ENCODE results near the gene FMO4.
"Not testable (repeated sequence)": the region's sequence is repeated elsewhere in the genome, so short reads cannot be mapped to it uniquely, and the experiment has no call there.

FMO4 gene

DNA sequence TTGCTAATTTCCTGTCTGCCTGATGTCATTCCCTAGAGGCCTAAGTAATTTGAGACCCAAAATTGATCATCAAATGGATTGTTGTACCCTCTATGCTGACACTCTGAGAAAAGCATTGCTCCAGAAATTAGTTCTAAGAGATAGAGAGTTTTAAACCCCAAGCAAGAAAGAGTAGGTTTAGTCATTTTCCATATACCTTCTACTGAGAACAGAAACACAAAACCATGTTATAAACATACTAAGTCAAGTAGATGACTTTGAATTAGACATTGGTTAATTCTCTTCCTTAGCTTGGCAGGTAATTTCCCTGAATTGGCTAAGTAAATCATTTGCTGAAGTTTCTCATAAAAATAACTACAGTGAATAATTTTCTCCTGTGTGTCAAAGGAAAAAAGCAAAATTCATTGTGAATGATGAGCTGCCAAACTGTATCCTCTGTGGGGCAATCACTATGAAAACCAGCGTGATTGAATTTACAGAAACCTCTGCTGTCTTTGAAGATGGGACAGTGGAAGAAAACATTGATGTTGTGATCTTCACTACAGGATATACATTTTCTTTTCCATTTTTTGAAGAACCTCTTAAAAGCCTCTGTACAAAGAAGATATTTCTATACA is 20.1 kb downstream of the FMO4 start:
- TF ChIP-seq, protein P1, sequence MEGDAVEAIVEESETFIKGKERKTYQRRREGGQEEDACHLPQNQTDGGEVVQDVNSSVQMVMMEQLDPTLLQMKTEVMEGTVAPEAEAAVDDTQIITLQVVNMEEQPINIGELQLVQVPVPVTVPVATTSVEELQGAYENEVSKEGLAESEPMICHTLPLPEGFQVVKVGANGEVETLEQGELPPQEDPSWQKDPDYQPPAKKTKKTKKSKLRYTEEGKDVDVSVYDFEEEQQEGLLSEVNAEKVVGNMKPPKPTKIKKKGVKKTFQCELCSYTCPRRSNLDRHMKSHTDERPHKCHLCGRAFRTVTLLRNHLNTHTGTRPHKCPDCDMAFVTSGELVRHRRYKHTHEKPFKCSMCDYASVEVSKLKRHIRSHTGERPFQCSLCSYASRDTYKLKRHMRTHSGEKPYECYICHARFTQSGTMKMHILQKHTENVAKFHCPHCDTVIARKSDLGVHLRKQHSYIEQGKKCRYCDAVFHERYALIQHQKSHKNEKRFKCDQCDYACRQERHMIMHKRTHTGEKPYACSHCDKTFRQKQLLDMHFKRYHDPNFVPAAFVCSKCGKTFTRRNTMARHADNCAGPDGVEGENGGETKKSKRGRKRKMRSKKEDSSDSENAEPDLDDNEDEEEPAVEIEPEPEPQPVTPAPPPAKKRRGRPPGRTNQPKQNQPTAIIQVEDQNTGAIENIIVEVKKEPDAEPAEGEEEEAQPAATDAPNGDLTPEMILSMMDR (IDR thresholded peaks at IDR 0.05; ENCODE audit: extremely low read depth, missing control alignments): no peak
- no peak for DNase-seq (ENCODE audit: low spot score)

DNA sequence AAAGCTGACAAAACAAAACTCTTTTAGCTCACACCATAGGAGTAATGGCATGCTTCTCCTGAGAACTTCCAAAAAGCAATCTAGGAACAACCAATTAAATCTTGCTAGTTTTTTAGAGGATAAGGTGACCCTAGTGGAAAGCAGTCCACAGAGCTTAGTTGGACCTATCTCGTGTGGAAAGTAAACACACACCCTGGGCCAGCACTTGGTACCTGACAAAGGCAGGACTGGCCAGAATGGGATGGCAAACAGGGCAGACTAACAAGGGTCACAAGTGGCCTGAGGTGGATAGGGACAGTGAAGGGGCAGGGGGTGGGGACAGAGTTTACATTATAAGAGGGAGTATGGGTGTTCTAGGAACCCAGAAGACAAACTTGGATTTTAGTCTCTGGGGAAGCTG is 22.0 kb downstream of the FMO4 start:
- DNase-seq (ENCODE audit: low spot score): no peak
- TF ChIP-seq, protein P1 (IDR thresholded peaks at IDR 0.05; ENCODE audit: extremely low read depth, missing control alignments): no peak

GRCh38 chr1:171339345-171339744 is 25.4 kb downstream of the FMO4 start:
- DNase-seq (ENCODE audit: low spot score): not testable (repeated sequence)

GRCh38 chr1:171343727-171344472 is 29.9 kb downstream of the FMO4 start:
- DNase-seq (ENCODE audit: low spot score): no peak
- TF ChIP-seq, protein P1 (IDR thresholded peaks at IDR 0.05; ENCODE audit: extremely low read depth, missing control alignments): no peak

DNA sequence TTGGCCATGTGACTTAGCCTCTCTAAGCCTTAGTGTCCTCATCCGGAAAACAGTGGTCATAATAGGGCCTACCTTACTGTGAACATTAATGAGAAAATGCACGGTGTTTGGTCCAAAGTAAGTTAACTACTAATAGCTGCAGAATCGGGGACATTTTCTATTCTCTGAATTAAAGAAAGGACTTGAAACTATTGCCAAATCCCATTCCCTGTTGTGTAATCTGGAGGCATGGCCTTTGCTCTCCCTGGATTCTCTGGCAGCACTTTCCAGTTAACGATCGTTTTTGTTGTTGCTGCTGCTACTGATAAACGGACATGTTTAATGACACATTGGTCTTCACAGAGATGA is 30.5 kb downstream of the FMO4 start:
- DNase-seq (ENCODE audit: low spot score): no peak
- TF ChIP-seq, protein P1 (IDR thresholded peaks at IDR 0.05; ENCODE audit: extremely low read depth, missing control alignments): no peak

DNA sequence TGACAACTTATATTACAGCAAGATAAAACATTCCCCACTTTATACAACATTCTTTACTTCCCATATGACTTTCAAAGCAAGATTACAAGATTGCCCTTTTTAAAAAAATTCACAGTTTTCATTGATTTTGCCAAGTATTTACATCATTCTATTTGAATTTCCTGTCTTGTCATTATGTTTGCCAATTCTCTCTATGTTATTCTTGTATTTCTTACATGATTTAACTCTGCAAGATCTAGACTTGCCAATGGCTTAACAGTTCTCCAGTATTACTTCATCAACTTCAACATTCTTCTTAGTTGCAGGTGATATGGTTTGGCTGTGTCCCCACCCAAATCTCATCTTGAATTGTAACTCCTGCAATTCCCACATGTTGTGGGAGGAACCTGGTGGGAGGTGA is 31.6 kb downstream of the FMO4 start:
- no peak for DNase-seq (ENCODE audit: low spot score)
- TF ChIP-seq, protein P1 (IDR thresholded peaks at IDR 0.05; ENCODE audit: extremely low read depth, missing control alignments): no peak

DNA sequence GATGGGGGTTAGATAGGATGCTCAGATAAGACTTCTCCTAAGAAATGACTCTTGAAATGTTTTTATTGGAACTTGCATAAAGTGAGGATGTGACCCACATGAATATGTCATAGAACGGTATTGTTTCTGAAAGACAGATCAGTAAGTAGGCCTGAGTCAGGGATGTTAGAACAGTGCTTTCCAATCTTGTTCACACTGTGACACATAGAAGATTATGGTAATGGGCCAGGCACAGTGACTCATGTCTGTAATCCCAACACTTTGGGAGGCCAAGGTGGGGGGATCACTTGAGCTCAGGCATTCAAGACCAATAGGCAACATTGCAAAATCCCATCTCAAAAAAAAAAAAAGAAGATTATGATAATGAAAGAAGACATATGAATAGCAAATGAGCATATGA is 32.9 kb downstream of the FMO4 start:
- DNase-seq (ENCODE audit: low spot score): no peak
- TF ChIP-seq, protein P1 (IDR thresholded peaks at IDR 0.05; ENCODE audit: extremely low read depth, missing control alignments): no peak

DNA sequence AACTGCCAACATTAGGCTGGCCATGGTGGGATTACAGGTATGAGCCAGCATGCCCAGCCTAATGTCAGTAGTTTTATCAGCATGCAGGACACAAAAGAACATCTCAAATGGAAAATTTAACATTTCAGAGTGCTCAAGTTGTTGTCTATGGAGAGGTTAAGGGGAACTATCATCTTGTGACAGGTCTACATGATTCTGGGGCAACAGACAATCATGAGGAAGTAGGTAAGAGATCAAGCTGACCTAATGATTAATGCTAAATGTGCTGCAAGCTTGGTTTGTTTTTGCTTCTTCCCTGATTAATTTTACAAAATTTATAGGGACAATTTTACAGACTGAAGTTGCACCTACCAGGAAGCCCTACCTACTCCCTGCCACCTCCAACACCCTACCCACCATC is 36.6 kb downstream of the FMO4 start:
- DNase-seq (ENCODE audit: low spot score): no peak
- TF ChIP-seq, protein P1 (IDR thresholded peaks at IDR 0.05; ENCODE audit: extremely low read depth, missing control alignments): no peak

Data from GM20000 (cell line).